ENCODE results near the gene BTBD17. TPM values are rescaled to one million over a fixed set of nuclear protein-coding genes. Genes with fewer than 3 reads are reported as not detected.

BTBD17 gene
- polyA plus RNA-seq, 1 of the 3 experiments (the other 2 are of a cell fraction) = not detected

GRCh38 chr17:74393346-74393942 is 31.8 kb upstream of the BTBD17 start:
- Histone ChIP-seq H3K4me1 (ENCODE audit: control insufficient read depth in 1 of 2, insufficient read depth in 2 of 2, low read depth in 1 of 2, low read length in 1 of 2) (no peaks in the 10 kb centered on the region; a peak in 1 of 4 replicates), H3K4me2 (no peak overlapping the region), H3K27ac (ENCODE audit: low read depth in 2 of 2, low read length in 1 of 2) (no peak overlapping the region), H3K9me3 (no peaks in the 10 kb centered on the region), H4K20me1 (ENCODE audit: insufficient read depth) (no peaks in the 10 kb centered on the region), H3K9me2 (no peaks in the 10 kb centered on the region), H3F3A (replicated peaks; ENCODE audit: insufficient read depth) (no peaks in the 10 kb centered on the region), H3K27me3 (ENCODE audit: insufficient read depth) (no peaks in the 10 kb centered on the region), H3K79me2 (ENCODE audit: insufficient read depth) (no peaks in the 10 kb centered on the region), H3K9ac (no peak overlapping the region), H3K36me3 (replicated peaks in 1 of 2; ENCODE audit: control insufficient read depth in 1 of 2, insufficient read depth in 2 of 2, low read length in 1 of 2) (no peaks in the 10 kb centered on the region), H3K4me3 (ENCODE audit: low read depth in 2 of 2, low read length in 1 of 2) (no peak overlapping the region), H2AFZ (ENCODE audit: low read depth) (no peak overlapping the region)
- TF ChIP-seq RCOR1 (IDR thresholded peaks at IDR 0.05; ENCODE audit: low read length) (no peak), USF2 (IDR thresholded peaks at IDR 0.05; ENCODE audit: borderline replicate concordance, low read depth, low read length) (no peak), NFIC (IDR thresholded peaks at IDR 0.05; ENCODE audit: borderline replicate concordance) (no peak), RAD21 (IDR thresholded peaks at IDR 0.05; ENCODE audit: low read length) (no peak), RXRA (IDR thresholded peaks at IDR 0.05; ENCODE audit: borderline replicate concordance, low read depth) (no peak), MXI1 (IDR thresholded peaks at IDR 0.05; ENCODE audit: low read depth, low read length) (no peak), EZH2phosphoT487 (IDR thresholded peaks at IDR 0.05; ENCODE audit: borderline replicate concordance, low read depth) (no peak), GATA2 (CRISPR knock-in tag; IDR thresholded peaks at IDR 0.05) (no peak), NRF1 (IDR thresholded peaks at IDR 0.05; ENCODE audit: low read depth, low read length) (no peak), GABPA (IDR thresholded peaks at IDR 0.05; ENCODE audit: low read depth) (no peak), YY1 (IDR thresholded peaks at IDR 0.05; ENCODE audit: low read depth) (no peak), USF1 (IDR thresholded peaks at IDR 0.05; ENCODE audit: borderline replicate concordance, low read depth) (no peak), SMC3 (IDR thresholded peaks at IDR 0.05; ENCODE audit: low read depth, low read length) (no peak), FOSL2 (IDR thresholded peaks at IDR 0.05; ENCODE audit: borderline replicate concordance, low read depth) (no peak)
- no peak for DNase-seq
- 57% methylated on average over 6 of the region's 6 CpGs for WGBS (ENCODE audit: low lambda C conversion rate)
- CTCF ChIA-PET = interaction anchor here (0.7 to 8.6 kb wide), 11 partner anchors 9 to 343 kb away, joined by 3 to 80 read pairs (median 6); partner anchors contain the start of gene GPR142
- POLR2A ChIA-PET = no interaction called here

- DNase-seq = no peak
- no peak overlapping the region for H3K27ac ChIP-seq (ENCODE audit: low read depth in 2 of 2, low read length in 1 of 2)
- H2AFZ ChIP-seq (ENCODE audit: low read depth) = no peak overlapping the region
- H3K9ac ChIP-seq = no peak overlapping the region
- no peak for TF ChIP-seq POLR2AphosphoS5 (IDR thresholded peaks at IDR 0.05; ENCODE audit: low read depth, low read length)
- TF ChIP-seq RFX5 (IDR thresholded peaks at IDR 0.05; ENCODE audit: low read length) = no peak
- TF ChIP-seq ELF1 (IDR thresholded peaks at IDR 0.05) = no peak
- TF ChIP-seq FOSL2 (IDR thresholded peaks at IDR 0.05; ENCODE audit: borderline replicate concordance, low read depth) = no peak
- no peaks in the 10 kb centered on the region for H3K36me3 ChIP-seq (replicated peaks in 1 of 2; ENCODE audit: control insufficient read depth in 1 of 2, insufficient read depth in 2 of 2, low read length in 1 of 2)
- no peaks in the 10 kb centered on the region for H3F3A ChIP-seq (replicated peaks; ENCODE audit: insufficient read depth)
- no peaks in the 10 kb centered on the region; a peak in 1 of 4 replicates for H3K4me1 ChIP-seq (ENCODE audit: control insufficient read depth in 1 of 2, insufficient read depth in 2 of 2, low read depth in 1 of 2, low read length in 1 of 2)
- ChIA-PET POLR2A (no interaction called here), CTCF (interaction anchor here (1.1 to 8.6 kb wide), 5 partner anchors 12 to 81 kb away, joined by 3 to 80 read pairs (median 31); partner anchors contain the start of gene GPR142)
- no peaks in the 10 kb centered on the region for H3K27me3 ChIP-seq (ENCODE audit: insufficient read depth)
- H4K20me1 ChIP-seq (ENCODE audit: insufficient read depth) = no peaks in the 10 kb centered on the region
- H3K9me3 ChIP-seq = no peaks in the 10 kb centered on the region
- H3K79me2 ChIP-seq (ENCODE audit: insufficient read depth) = no peaks in the 10 kb centered on the region
- H3K4me3 ChIP-seq (ENCODE audit: low read depth in 2 of 2, low read length in 1 of 2) = no peak overlapping the region
- WGBS (ENCODE audit: low lambda C conversion rate) = 8% methylated on average over 5 of the region's 5 CpGs
- H3K9me2 ChIP-seq = no peaks in the 10 kb centered on the region
- H3K4me2 ChIP-seq = no peak overlapping the region
These were observed 31.2 kb upstream of the BTBD17 start for GRCh38 chr17:74392848-74393247.
